ENCODE measurements around the gene SNCB.

GRCh38 chr5:176579323-176579722 lies 51.0 kb downstream of the SNCB start:
- TF ChIP-seq CTCF (IDR thresholded peaks at IDR 0.05), result no peak
- TF ChIP-seq EZH2 (IDR thresholded peaks at IDR 0.05), result no peak
